Panc1 (cell line): ENCODE data around the gene CYSTM1. TPM values are rescaled to one million over a fixed set of nuclear protein-coding genes. Genes with fewer than 3 reads are reported as not detected.
A peak's percentile ranks its signal among the peaks of the same experiment; 100 is the strongest.

Source experiments
- ATAC-seq: fragments of 200-7000 bp; cut with Tn5 transposase; 2 replicates; pipeline ENCODE4 v1.9.1; 2020; ENCODE audit warnings: mild to moderate bottlenecking, moderate library complexity
- BruUV-seq: library from RNA; stranded (reverse); fragments of 400-500 nt; replicated peaks from 2 replicates; lab custom pipeline; 2021; lab: Mats Ljungman, UMichigan
- CTCF ChIA-PET: fragments of 300-600 bp; sonication (Branson Sonifier 250); formaldehyde crosslinking; loops from one replicate; lab custom pipeline; 2022; ENCODE audit warnings: antibody characterized with exemption; lab: Charles Lee
- POLR2A ChIA-PET: fragments of 300-600 bp; sonication (Branson Sonifier 250); formaldehyde crosslinking; loops from one replicate; lab custom pipeline; 2022; ENCODE audit warnings: antibody characterized with exemption; lab: Charles Lee
- DNase-seq: peaks from one replicate; pipeline ENCODE4 v3.0.0-alpha.2; 2010; ENCODE audit warnings: low read depth, low spot score
- H3K27ac ChIP-seq: 2 replicates; pipeline ENCODE4 v1.5.1; 2011; ENCODE audit warnings: mild to moderate bottlenecking, low read length, inconsistent platforms
- H3K27me3 ChIP-seq: fragments of 200-500 bp; sonication (Bioruptor generic); 2 replicates; pipeline ENCODE4 v1.6.0; 2014; ENCODE audit warnings: low read length, inconsistent platforms; ENCODE audit not compliant: control insufficient read depth, insufficient read depth
- H3K36me3 ChIP-seq: fragments of 200-500 bp; sonication (Bioruptor generic); 2 replicates; pipeline ENCODE4 v1.5.1; 2014; ENCODE audit warnings: inconsistent platforms, mild to moderate bottlenecking, low read length, moderate library complexity; ENCODE audit not compliant: control insufficient read depth, insufficient read depth
- H3K4me1 ChIP-seq: 2 replicates; pipeline ENCODE4 v1.5.1; 2011; ENCODE audit warnings: inconsistent platforms, mild to moderate bottlenecking, low read length, moderate library complexity; ENCODE audit not compliant: control insufficient read depth, insufficient read depth
- H3K4me3 ChIP-seq, 2 experiments: 2 replicates each; pipeline ENCODE4 v1.5.1; 2011 to 2012; ENCODE audit warnings: low read depth in 2 of 2, low read length in 2 of 2, mild to moderate bottlenecking in 2 of 2, inconsistent platforms in 1 of 2, moderate library complexity in 1 of 2
- H3K9me3 ChIP-seq: fragments of 200-500 bp; sonication (Bioruptor generic); 2 replicates; pipeline ENCODE4 v1.5.1; 2014; ENCODE audit warnings: low read depth, mild to moderate bottlenecking, inconsistent platforms, low read length, moderate library complexity; ENCODE audit not compliant: control insufficient read depth, insufficient read depth
- POLR2AphosphoS5 ChIP-seq: IDR thresholded peaks from 2 replicates; pipeline ENCODE4 v1.6.1; 2012; ENCODE audit warnings: mild to moderate bottlenecking, low read depth, low read length, moderate library complexity
- SIN3A ChIP-seq: IDR thresholded peaks from 2 replicates; pipeline ENCODE4 v1.6.1; 2012; ENCODE audit warnings: low read depth, mild to moderate bottlenecking, low read length, moderate library complexity, borderline replicate concordance; ENCODE audit not compliant: insufficient read depth
- TCF7L2 ChIP-seq: IDR thresholded peaks from 2 replicates; pipeline ENCODE4 v1.6.1; 2011; ENCODE audit warnings: mild to moderate bottlenecking, low read depth, low read length, inconsistent platforms
- in situ Hi-C: cut with HindIII; loops from 2 replicates; pipeline ENCODE4 v1.10.0; 2016; ENCODE audit warnings: low sequenced_read_pairs, low pct_unique_long_range_greater_than_20kb
- intact Hi-C: fragments of 100-400 bp; cut with micrococcal nuclease; formaldehyde crosslinking; loops from one replicate; pipeline ENCODE4 v1.10.0; 2022; ENCODE audit not compliant: unreplicated experiment
- total RNA-seq: library from RNA; stranded (reverse); gene quantifications from one replicate; pipeline ENCODE4 v1.2.1, GENCODE V29; 2021; ENCODE audit not compliant: unreplicated experiment
- TF ChIP-seq, protein P1 (sequence below), 2 experiments: IDR thresholded peaks; 2 replicates each; pipeline ENCODE4 v1.6.1; 2011 to 2012; ENCODE audit warnings: low read depth in 2 of 2, control low read depth in 1 of 2, low read length in 1 of 2, mild to moderate bottlenecking in 1 of 2, moderate library complexity in 1 of 2; ENCODE audit not compliant: insufficient read depth in 1 of 2
- TF ChIP-seq, protein P2 (sequence below): fragments of 450-650 bp; IDR thresholded peaks from 2 replicates; pipeline ENCODE4 v1.5.1; 2017; ENCODE audit warnings: mild to moderate bottlenecking

CYSTM1 gene
- total RNA-seq, 1 experiment from 2014 or later = 126 TPM

DNA sequence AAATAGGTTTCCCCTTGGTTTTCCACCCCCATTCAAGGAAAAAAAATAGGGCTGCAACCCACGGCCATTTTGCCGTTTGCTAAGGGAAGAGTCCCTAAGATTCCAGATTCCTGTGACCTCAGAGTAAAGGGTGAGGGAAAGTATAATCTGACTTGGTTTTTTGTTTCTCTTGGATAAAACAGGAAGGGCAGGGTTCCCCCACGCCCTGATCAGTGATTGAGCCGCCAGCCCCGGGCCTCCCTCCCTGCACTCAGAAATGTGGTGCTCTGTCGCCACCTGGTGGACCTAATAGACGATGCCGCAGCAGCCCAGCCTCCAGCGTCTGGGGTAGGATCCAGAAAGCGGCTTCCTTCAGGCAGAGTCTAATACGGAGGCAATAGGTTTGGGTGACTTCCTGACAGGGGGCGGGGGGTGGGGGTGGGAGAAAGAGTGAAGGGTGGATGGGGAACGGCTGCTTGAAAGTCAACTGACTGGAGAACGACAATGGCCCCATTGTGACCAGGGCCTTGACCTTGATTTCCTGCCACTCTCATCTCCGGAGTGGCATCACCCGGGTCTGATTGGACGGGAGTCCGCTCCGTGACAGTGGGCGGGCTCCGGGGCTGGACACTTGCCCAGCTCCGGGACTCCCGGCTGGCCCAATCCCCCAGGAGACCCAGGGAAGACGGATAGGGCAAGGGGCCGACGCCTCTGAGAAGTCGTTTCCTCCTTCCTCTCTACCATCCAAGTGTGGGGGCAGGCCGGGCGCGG lies 17.8 kb upstream of the CYSTM1 start:
- H3K36me3 ChIP-seq = no peaks in the 10 kb centered on the region
- H3K4me1 ChIP-seq = peaks cover 6% of the 10 kb centered on the region
- H3K4me3 ChIP-seq = peak overlapping the region; percentile 16 to 42
- ATAC-seq = peak; percentile 98
- peak overlapping the region; percentile 74 for H3K27ac ChIP-seq
- TF ChIP-seq, protein P1, sequence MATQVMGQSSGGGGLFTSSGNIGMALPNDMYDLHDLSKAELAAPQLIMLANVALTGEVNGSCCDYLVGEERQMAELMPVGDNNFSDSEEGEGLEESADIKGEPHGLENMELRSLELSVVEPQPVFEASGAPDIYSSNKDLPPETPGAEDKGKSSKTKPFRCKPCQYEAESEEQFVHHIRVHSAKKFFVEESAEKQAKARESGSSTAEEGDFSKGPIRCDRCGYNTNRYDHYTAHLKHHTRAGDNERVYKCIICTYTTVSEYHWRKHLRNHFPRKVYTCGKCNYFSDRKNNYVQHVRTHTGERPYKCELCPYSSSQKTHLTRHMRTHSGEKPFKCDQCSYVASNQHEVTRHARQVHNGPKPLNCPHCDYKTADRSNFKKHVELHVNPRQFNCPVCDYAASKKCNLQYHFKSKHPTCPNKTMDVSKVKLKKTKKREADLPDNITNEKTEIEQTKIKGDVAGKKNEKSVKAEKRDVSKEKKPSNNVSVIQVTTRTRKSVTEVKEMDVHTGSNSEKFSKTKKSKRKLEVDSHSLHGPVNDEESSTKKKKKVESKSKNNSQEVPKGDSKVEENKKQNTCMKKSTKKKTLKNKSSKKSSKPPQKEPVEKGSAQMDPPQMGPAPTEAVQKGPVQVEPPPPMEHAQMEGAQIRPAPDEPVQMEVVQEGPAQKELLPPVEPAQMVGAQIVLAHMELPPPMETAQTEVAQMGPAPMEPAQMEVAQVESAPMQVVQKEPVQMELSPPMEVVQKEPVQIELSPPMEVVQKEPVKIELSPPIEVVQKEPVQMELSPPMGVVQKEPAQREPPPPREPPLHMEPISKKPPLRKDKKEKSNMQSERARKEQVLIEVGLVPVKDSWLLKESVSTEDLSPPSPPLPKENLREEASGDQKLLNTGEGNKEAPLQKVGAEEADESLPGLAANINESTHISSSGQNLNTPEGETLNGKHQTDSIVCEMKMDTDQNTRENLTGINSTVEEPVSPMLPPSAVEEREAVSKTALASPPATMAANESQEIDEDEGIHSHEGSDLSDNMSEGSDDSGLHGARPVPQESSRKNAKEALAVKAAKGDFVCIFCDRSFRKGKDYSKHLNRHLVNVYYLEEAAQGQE (IDR thresholded peaks at IDR 0.05; ENCODE audit: insufficient read depth in 1 of 2, low read depth in 2 of 2, low read length in 1 of 2) = no peak
- TF ChIP-seq, protein P2, sequence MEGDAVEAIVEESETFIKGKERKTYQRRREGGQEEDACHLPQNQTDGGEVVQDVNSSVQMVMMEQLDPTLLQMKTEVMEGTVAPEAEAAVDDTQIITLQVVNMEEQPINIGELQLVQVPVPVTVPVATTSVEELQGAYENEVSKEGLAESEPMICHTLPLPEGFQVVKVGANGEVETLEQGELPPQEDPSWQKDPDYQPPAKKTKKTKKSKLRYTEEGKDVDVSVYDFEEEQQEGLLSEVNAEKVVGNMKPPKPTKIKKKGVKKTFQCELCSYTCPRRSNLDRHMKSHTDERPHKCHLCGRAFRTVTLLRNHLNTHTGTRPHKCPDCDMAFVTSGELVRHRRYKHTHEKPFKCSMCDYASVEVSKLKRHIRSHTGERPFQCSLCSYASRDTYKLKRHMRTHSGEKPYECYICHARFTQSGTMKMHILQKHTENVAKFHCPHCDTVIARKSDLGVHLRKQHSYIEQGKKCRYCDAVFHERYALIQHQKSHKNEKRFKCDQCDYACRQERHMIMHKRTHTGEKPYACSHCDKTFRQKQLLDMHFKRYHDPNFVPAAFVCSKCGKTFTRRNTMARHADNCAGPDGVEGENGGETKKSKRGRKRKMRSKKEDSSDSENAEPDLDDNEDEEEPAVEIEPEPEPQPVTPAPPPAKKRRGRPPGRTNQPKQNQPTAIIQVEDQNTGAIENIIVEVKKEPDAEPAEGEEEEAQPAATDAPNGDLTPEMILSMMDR = peak; percentile 93
- no peak for TF ChIP-seq TCF7L2
- in situ Hi-C loops = no loop called here
- H3K9me3 ChIP-seq = no peaks in the 10 kb centered on the region
- BruUV-seq = no TSS peak
- ChIA-PET POLR2A (no interaction called here), CTCF (interaction anchor here (0.6 to 0.9 kb wide), 2 partner anchors 43 to 391 kb away, joined by 3 to 16 read pairs; no protein-coding TSS in a partner anchor)
- DNase-seq = peak; percentile 57
- H3K27me3 ChIP-seq = no peaks in the 10 kb centered on the region
- intact Hi-C loops = loop anchor here (1.0 to 10.0 kb wide), 3 partner anchors 40 to 172 kb away; no protein-coding TSS in a partner anchor

DNA sequence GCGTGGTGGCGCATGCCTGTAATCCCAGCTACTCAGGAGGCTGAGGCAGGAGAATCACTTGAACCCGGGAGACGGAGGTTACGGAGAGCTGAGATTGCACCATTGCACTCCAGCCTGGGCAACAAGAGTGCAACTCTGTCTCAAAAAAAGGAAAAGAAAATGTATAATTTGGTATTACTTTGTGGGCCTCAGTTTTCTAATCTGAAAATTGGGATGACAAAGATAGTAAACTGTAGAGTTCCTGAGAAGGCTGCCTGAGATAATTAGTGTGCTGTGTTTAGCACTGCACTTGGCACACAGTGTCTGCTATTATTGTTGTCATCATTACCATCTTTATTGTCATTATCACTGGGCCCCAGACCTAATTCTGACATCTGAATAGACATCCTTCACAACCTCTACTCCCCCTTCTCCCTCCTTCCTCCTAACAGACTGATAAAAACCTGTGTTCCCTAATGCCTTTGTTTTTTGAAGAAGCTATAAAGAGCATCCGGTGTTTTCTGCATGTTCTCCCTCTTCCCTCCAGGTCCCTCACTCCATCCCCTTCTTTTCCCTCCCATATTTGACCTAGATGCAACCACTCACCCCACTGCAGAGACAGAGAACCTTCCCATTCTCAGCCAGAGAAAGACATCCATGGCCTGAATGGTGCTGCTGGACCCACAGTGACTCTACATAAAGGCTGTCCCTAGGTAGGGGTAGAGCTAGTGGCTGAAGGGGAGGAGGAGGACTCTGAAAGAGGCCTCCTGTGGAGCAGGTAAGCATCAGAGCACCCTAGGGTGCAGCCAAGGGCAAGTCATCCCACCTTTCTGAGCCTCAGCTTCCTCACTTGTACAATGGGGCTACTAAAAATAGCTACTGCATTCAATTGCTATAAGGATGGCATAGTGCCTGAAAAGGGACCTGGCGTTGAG lies 15.7 kb upstream of the CYSTM1 start:
- no peak overlapping the region for H3K4me3 ChIP-seq
- intact Hi-C loops = loop anchor here (5.0 to 10.0 kb wide), 2 partner anchors 42 to 174 kb away; no protein-coding TSS in a partner anchor
- no peak for ATAC-seq
- no peaks in the 10 kb centered on the region for H3K27me3 ChIP-seq
- peaks cover 6% of the 10 kb centered on the region for H3K4me1 ChIP-seq
- DNase-seq = no peak
- POLR2A ChIA-PET = no interaction called here
- CTCF ChIA-PET = interaction anchor here (0.7 kb wide), 1 partner anchor 208 kb away, joined by 3 read pairs; no protein-coding TSS in a partner anchor
- no peaks in the 10 kb centered on the region for H3K36me3 ChIP-seq
- no peaks in the 10 kb centered on the region for H3K9me3 ChIP-seq
- TSS peak; percentile 15 for BruUV-seq
- TF ChIP-seq, protein P1 (IDR thresholded peaks at IDR 0.05; ENCODE audit: insufficient read depth in 1 of 2, low read depth in 2 of 2, low read length in 1 of 2) = no peak
- TF ChIP-seq POLR2AphosphoS5 (no peak), TCF7L2 (no peak), SIN3A (no peak)
- TF ChIP-seq, protein P2 = no peak
- in situ Hi-C loops = no loop called here
- H3K27ac ChIP-seq = no peak overlapping the region
